Measurements from ENCODE around the gene ERC1. TPM values are rescaled to one million over a fixed set of nuclear protein-coding genes. Genes with fewer than 3 reads are reported as not detected.

ERC1 gene
- total and polyA plus RNA-seq, 7 donors: 4.0 to 35.6 (median 29.4) TPM

DNA sequence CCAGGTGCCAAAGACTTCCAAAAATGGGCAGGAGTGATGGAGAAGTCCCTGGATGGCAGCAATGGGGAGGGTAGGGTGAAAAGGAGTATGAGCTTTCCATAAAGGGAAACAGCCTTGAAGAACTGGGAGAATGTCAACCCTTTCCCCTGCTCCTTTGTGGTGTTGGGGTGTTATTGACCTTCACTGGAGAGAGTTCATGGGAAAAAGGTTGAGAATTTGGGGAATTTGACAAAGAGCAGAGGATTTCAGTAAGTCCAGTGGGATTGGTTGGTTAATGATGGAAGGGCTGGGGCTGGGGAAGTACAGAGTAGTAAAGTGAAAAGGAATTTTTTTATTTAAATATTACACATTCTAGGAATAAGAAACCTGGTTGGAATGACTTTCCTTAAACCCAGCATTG is 116.6 kb downstream of the ERC1 start:
- Histone ChIP-seq H3K27me3 (ENCODE audit: insufficient read depth in 3 of 3, low read length in 2 of 3) (no peaks in the 10 kb centered on the region), H3K27ac (no peak overlapping the region), H3K36me3 (ENCODE audit: insufficient read depth in 1 of 2, low read depth in 1 of 2) (peaks cover 0 to 29% of the 10 kb centered on the region in 2 donors), H3K9me3 (no peaks in the 10 kb centered on the region), H3K4me3 (no peak overlapping the region), H3K4me1 (no peaks in the 10 kb centered on the region)
- ATAC-seq: no peak
- no peak for DNase-seq
- TF ChIP-seq, protein P1, sequence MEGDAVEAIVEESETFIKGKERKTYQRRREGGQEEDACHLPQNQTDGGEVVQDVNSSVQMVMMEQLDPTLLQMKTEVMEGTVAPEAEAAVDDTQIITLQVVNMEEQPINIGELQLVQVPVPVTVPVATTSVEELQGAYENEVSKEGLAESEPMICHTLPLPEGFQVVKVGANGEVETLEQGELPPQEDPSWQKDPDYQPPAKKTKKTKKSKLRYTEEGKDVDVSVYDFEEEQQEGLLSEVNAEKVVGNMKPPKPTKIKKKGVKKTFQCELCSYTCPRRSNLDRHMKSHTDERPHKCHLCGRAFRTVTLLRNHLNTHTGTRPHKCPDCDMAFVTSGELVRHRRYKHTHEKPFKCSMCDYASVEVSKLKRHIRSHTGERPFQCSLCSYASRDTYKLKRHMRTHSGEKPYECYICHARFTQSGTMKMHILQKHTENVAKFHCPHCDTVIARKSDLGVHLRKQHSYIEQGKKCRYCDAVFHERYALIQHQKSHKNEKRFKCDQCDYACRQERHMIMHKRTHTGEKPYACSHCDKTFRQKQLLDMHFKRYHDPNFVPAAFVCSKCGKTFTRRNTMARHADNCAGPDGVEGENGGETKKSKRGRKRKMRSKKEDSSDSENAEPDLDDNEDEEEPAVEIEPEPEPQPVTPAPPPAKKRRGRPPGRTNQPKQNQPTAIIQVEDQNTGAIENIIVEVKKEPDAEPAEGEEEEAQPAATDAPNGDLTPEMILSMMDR (IDR thresholded peaks at IDR 0.05): no peak
- intact Hi-C loops (cut with DNase I): no loop called here

- intact Hi-C loops (cut with DNase I): no loop called here
- WGBS, 3 donors: 97 to 100% (median 97%) methylated on average over 1 of the region's 1 CpG
- no peaks in the 10 kb centered on the region for H3K9me3 ChIP-seq
- H3K4me1 ChIP-seq: no peaks in the 10 kb centered on the region
- DNase-seq (no peak), ATAC-seq (no peak)
- H3K27ac ChIP-seq: no peak overlapping the region
- no peak overlapping the region for H3K4me3 ChIP-seq
- no peaks in the 10 kb centered on the region for H3K27me3 ChIP-seq (ENCODE audit: insufficient read depth in 3 of 3, low read length in 2 of 3)
- TF ChIP-seq, protein P1 (IDR thresholded peaks at IDR 0.05): no peak
- H3K36me3 ChIP-seq (ENCODE audit: insufficient read depth in 1 of 2, low read depth in 1 of 2): peaks cover 0 to 32% of the 10 kb centered on the region in 2 donors
Observed at GRCh38 chr12:1108276-1108675, 117.3 kb downstream of the ERC1 start.

- Histone ChIP-seq H3K36me3 (ENCODE audit: insufficient read depth in 1 of 2, low read depth in 1 of 2) (peaks cover 0 to 24% of the 10 kb centered on the region in 2 donors), H3K4me1 (no peaks in the 10 kb centered on the region), H3K27me3 (ENCODE audit: insufficient read depth in 3 of 3, low read length in 2 of 3) (no peaks in the 10 kb centered on the region), H3K4me3 (no peak overlapping the region), H3K27ac (no peak overlapping the region), H3K9me3 (no peaks in the 10 kb centered on the region)
- ATAC-seq: no peak
- intact Hi-C loops (cut with DNase I): no loop called here
- 82 to 91% (median 83%) methylated on average over 4 of the region's 4 CpGs for WGBS, 3 donors
- TF ChIP-seq, protein P1 (IDR thresholded peaks at IDR 0.05): no peak
- no peak for DNase-seq
Observed at GRCh38 chr12:1115484-1116231, 124.6 kb downstream of the ERC1 start.

DNA sequence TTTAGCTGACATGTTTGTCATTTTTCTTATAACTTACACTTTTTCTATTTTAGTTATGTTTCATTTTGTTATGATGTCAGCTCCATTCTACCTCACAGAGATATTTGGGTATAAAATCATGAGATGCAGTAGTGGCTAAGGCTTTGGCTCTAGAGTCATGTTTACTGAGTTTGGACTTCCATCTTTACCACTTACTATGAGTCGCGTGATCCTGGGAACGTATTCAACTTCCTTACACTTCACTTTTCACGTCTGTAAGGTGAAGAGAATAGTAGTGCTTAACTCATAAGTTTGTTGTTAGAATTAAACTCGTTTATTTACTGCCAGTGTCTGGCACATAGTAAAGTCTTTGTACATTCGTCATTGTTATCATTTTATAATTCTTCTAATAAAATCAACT is 126.3 kb downstream of the ERC1 start:
- Histone ChIP-seq H3K27ac (no peak overlapping the region), H3K4me3 (no peak overlapping the region), H3K36me3 (ENCODE audit: insufficient read depth in 1 of 2, low read depth in 1 of 2) (peaks cover 0 to 11% of the 10 kb centered on the region in 2 donors), H3K9me3 (no peaks in the 10 kb centered on the region), H3K4me1 (no peaks in the 10 kb centered on the region), H3K27me3 (ENCODE audit: insufficient read depth in 3 of 3, low read length in 2 of 3) (no peaks in the 10 kb centered on the region)
- no peak for DNase-seq
- intact Hi-C loops (cut with DNase I): no loop called here
- TF ChIP-seq, protein P1 (IDR thresholded peaks at IDR 0.05): no peak
- WGBS, 3 donors: 80 to 85% (median 81%) methylated on average over 6 of the region's 6 CpGs
- no peak for ATAC-seq
